ENCODE measurements around the gene OR2B6.

Gene OR2B6

DNA sequence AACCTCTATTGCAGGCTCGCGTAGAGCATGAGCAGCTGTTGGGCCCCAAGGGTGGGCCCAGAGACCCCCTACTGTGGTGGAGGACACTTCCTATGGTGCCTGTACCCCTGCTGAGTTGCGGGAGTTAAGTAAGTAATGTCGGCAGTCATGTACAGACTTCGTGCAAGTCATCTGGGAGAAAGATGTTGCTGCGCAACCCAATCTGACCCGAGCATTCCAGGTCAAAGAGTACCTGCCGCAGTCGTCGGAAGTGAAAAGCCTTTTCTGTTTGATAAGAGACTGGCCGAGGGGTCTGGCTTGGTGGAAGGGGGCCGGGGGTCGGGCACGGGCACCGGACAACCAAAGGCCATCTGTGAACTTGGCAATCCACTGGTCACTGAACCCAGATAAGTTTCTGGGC lies 44.3 kb downstream of the OR2B6 start:
- DNase-seq, result no peak

DNA sequence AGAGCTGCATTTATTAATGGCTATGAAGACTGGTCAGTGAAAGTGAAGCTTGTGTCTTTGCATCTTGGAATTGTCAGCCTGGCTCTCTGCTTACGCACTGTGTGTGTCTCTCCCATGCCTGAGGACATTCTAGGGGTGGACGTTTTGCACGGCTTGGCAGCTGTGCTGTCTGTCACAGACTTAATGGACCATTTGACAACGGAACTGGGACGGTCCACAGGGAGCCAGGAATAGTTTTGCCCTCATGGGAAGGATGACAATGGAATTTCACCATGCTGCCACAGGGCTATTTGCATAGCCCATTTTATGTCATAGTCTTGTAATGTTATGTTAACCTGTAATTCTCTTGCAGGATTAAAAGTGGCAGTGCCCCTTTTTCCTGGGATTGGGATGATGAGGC lies 44.7 kb downstream of the OR2B6 start:
- DNase-seq, result no peak

DNA sequence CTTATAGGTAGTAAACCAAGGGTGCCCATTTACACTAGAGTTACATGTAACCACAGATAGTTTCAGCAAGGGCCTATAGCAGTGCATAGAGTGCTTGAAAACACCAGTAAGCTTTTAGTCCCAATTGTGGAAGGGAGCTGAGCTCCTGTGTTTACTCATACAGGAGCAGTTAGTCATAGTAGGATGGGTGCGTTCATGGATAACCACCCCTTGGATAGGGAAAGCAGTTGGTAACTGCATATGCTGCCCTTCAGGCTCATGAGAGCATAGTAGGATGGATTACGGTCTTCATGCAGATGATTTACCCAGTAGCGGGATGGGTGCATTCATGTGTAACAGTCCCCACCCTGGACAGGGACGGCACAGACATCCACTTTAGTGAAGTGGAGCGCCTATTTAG lies 45.1 kb downstream of the OR2B6 start:
- DNase-seq, result no peak

- no peak for DNase-seq
These were observed 46.0 kb downstream of the OR2B6 start for GRCh38 chr6:28003059-28003458.

DNA sequence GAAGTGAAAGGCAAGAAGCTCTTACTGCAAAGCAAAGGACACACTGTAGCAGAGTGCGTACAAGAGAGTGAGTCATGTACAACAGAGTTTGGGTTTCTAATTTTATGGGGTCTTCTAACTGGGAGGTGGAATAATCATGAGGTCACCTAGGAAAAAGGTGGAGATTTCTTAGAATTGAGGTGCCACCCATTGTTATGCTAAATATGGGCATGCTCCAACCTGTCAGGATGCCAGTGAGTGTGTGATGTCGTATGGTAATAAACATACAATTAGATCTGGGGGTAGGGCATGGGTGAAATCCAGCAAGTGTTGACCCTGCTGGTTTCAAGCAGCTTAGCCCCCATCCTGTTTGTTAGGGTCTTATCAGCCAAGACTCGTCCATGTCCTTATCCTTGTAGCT lies 46.6 kb downstream of the OR2B6 start:
- no peak for DNase-seq

DNA sequence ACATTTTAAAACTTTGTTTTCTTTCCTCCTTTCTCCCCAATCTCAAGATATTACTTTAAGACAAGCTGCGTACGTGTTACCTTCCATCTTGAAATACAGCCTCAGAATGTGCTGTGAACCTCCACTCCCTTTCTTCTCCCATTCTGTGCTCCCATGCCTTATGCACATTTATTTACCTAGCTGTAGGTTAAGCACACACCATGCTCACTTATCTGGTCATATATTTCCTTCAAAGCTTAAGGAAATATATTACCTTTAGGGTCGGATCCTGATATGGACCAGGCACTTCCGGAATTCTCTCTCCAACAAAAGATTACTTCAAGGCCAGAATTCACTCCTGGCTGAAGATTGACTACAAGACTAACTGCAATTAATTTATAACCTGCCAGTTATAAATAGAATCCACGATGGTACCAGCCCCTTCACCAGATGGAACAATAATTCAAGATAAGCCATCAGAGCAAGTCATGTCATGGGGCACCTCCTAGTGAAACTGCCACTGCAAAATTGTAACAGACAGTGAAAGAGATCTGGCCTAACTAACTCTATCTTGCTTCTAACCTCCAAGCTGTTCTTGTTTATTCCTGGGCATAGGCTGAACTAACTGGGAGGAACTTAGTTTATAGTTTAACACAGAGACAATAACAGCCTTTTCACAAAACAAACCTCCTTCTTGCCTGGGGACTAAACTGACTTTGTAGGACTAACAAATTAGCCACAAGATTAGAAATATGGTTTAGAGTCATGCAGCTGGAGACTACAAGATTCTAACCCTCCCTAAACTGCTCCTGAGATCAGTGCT lies 47.5 kb downstream of the OR2B6 start:
- DNase-seq, result no peak

- DNase-seq, result no peak
These were observed 48.3 kb downstream of the OR2B6 start for GRCh38 chr6:28005152-28005890.

DNA sequence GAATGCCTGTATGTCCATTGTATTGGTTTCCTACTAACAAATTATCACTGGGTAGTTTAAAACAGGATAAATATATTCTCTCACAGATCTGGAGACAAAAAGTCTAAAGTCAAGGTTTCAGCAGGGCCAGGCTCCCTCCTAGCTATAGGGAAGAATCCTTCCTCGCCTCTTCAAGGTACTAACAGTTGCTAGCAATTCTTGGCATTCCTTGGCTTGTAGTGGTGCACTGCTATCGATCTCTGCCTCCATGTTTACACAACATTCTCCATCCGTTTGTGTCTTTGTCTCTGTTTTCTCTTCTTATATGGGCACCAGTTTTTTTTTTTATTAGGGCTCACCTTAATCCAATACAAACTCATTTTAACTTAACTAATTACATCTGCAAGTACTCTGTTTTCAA lies 48.9 kb downstream of the OR2B6 start:
- DNase-seq, result no peak
